Esophagus muscularis mucosa (tissue), 4 donors: Measurements from ENCODE around the gene TEX101.

Experiments used
- CTCF ChIP-seq, 3 experiments: fragments of 200-600 bp in 2 of 3; fragments of 450-650 bp in 1 of 3; sonication (generic) in 2 of 3; IDR thresholded peaks; one replicate each; pipeline ENCODE4 v1.5.1; 2017 to 2019; ENCODE audit warnings: antibody characterized with exemption in 3 of 3, mild to moderate bottlenecking in 2 of 3, moderate library complexity in 1 of 3
- EP300 ChIP-seq: sonication (generic); formaldehyde crosslinking; IDR thresholded peaks from one replicate; pipeline ENCODE4 v1.6.1; 2017; ENCODE audit warnings: antibody characterized with exemption
- POLR2A ChIP-seq: fragments of 450-650 bp; IDR thresholded peaks from one replicate; pipeline ENCODE4 v1.6.1; 2017; ENCODE audit warnings: antibody characterized with exemption, moderate library complexity, mild to moderate bottlenecking, low read depth
- POLR2AphosphoS5 ChIP-seq, 2 donors: sonication (generic); formaldehyde crosslinking; IDR thresholded peaks; one replicate each; pipeline ENCODE4 v1.6.1; 2017; ENCODE audit warnings: antibody characterized with exemption in 2 of 2

GRCh38 chr19:43465468-43466120 lies 50.9 kb downstream of the TEX101 start, which contains the start of gene LYPD3:
- TF ChIP-seq CTCF (IDR thresholded peaks at IDR 0.05) (no peak), POLR2AphosphoS5 (IDR thresholded peaks at IDR 0.05) (no peak), EP300 (no peak), POLR2A (no peak)
